HG03442 (cell line): ENCODE data around the gene RARRES2.
"Not testable (repeated sequence)": the region's sequence is repeated elsewhere in the genome, so short reads cannot be mapped to it uniquely, and the experiment has no call there.

ENCODE experiments used
- ATAC-seq: cut with Tn5 transposase; IDR thresholded peaks from one replicate; pipeline ENCODE4 v1.9.1; 2021; ENCODE audit warnings: mild to moderate bottlenecking, moderate library complexity; ENCODE audit not compliant: unreplicated experiment

Gene RARRES2

DNA sequence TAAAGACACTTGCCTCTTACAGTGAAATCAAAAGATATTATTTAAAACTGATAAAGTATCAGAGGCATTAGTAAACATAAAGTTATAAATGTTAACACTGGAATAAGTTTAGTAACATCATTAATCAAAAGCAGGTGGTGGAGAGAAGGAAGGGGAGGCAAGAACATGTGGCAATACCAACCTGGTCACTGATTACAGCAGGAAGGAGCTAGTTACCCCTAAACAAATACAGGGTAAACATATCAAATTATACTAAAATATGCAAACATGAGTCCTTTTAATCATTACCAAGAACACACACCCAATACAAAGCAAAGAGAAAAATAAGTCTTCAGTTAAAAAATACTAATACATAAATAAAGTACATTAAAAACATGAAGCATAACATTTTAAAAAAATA is 43.5 kb downstream of the RARRES2 start:
- not testable (repeated sequence) for ATAC-seq

DNA sequence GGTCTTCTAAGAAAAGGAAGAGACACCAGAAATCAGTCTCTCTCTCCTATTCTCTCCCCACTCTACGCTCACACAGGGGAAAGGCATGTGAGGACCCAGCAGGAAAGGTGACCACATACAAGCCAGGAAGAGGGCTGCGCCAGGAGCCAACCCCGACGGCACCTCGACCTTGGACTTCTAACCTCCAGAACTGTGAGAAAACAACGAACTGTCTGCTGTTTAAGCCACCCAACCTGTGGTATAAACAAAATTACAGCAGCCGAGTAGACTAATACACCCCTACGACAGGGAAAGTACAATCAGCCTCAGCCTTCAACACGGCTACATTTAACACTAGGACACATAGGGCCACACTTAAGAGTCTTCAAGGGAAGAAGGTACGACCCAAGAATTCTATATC is 44.6 kb downstream of the RARRES2 start:
- ATAC-seq: not testable (repeated sequence)

DNA sequence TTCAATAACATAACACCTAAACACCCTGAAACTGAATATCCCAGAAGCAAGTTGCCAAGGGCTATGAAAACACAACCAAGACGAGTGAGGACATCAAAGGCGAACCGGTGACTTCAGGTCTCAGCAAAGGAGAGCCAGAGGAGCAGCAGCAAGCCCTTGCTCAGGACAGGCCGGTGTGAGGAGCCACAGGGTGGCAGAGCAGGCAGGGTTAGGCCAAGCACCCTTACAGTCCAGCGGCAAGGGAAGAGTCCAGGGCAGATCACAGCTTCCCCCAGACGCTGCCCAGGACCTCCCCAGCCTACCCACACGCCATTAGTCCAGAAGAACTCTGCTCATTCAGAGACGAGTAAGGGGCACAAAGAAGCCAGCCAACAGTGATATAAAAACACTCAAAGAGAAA is 45.8 kb downstream of the RARRES2 start:
- not testable (repeated sequence) for ATAC-seq

DNA sequence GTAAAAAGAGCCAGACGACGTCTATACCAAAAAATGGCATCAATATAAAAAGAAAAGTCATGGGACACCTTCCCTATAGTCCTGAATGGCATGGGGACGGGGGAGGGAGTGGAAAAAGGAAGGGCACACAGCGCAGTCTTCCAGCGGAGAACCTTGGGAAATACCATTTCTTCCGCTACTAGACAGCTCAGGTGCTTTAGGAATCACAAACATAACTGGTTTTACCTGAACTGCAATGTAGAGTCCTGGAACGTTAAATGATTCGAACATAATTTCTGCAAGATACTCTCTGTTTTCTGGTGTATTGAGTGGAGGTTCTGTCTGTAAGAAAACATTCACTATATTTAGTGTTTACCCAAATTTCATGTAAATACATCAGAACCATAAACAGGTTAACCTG is 46.4 kb downstream of the RARRES2 start:
- ATAC-seq: not testable (repeated sequence)

DNA sequence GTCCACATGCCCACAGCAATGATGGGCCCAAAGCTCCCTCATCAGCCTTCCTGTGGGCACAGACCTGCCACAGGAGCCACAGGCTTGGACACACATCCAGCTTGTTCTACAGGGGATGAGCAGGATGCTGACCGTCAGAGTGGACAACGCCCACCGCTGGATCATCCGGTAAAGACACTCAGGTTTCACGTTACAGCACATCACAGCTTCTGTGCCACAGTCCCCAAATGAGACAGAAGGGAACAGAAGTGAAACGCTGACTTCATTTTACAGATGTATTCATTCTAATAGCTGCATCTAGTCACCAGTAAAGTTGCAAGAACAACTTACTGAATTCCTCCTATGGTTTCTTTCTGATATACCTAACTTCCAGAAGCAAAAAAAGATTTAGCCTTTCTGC is 51.1 kb downstream of the RARRES2 start:
- not testable (repeated sequence) for ATAC-seq

DNA sequence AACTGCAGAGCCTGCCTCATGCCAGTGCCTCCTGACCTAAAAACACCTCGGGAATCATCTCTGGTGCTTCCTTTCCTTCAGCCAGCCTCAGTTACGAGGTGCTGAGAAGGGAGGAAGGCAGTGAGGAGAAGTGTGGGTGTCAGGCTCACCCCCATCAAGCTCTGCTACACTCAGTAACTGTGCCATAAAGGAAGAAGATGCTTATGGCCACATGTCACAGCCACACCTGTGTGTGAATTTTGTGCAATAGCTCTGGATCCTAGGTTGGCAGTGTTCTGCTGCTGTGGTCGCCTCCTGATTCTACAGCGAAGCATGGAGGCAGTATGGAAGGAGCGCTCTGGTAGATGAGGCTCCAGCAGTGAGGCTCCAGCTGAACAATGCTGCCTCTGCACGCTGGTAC is 52.6 kb downstream of the RARRES2 start:
- not testable (repeated sequence) for ATAC-seq
